ENCODE measurements around the gene RBFOX1. TPM values are rescaled to one million over a fixed set of nuclear protein-coding genes. Genes with fewer than 3 reads are reported as not detected.

RBFOX1 gene
- total RNA-seq, 1 donor from 2014 or later, result not detected

- TF ChIP-seq CTCF (IDR thresholded peaks at IDR 0.05), result no peak
- intact Hi-C loops (cut with DNase I), result no loop called here
- H3K36me3 ChIP-seq, result no peaks in the 10 kb centered on the region
Measured at GRCh38 chr16:7374614-7375174, 42.0 kb downstream of the RBFOX1 start.

GRCh38 chr16:7376227-7376626, 43.6 kb downstream of the RBFOX1 start:
- no peak for TF ChIP-seq CTCF (IDR thresholded peaks at IDR 0.05)
- Histone ChIP-seq H3K27me3 (no peaks in the 10 kb centered on the region), H3K4me3 (no peak overlapping the region), H3K27ac (no peak overlapping the region), H3K9me3 (no peaks in the 10 kb centered on the region), H3K4me1 (no peaks in the 10 kb centered on the region), H3K36me3 (no peaks in the 10 kb centered on the region)
- intact Hi-C loops (cut with DNase I), result no loop called here
- no peak for DNase-seq (ENCODE audit: low spot score in 2 of 2)

More at GRCh38 chr16:7374614-7375174, 42.0 kb downstream of the RBFOX1 start:
- no peaks in the 10 kb centered on the region for H3K9me3 ChIP-seq
- H3K27ac ChIP-seq, result no peak overlapping the region
- H3K27me3 ChIP-seq, result no peaks in the 10 kb centered on the region
- no peaks in the 10 kb centered on the region for H3K4me1 ChIP-seq
- no peak overlapping the region for H3K4me3 ChIP-seq
- DNase-seq (ENCODE audit: low spot score in 2 of 2), result no peak

GRCh38 chr16:7377231-7377630, 44.6 kb downstream of the RBFOX1 start:
- intact Hi-C loops (cut with DNase I), result no loop called here
- no peaks in the 10 kb centered on the region for H3K36me3 ChIP-seq
- no peak overlapping the region for H3K4me3 ChIP-seq
- H3K4me1 ChIP-seq, result no peaks in the 10 kb centered on the region
- H3K9me3 ChIP-seq, result no peaks in the 10 kb centered on the region
- no peaks in the 10 kb centered on the region for H3K27me3 ChIP-seq
- no peak for TF ChIP-seq CTCF (IDR thresholded peaks at IDR 0.05)
- DNase-seq (ENCODE audit: low spot score in 2 of 2), result no peak
- H3K27ac ChIP-seq, result no peak overlapping the region

GRCh38 chr16:7378024-7378695, 45.5 kb downstream of the RBFOX1 start:
- intact Hi-C loops (cut with DNase I), result no loop called here
- Histone ChIP-seq H3K4me3 (no peak overlapping the region), H3K36me3 (no peaks in the 10 kb centered on the region), H3K27me3 (no peaks in the 10 kb centered on the region), H3K27ac (no peak overlapping the region), H3K9me3 (no peaks in the 10 kb centered on the region), H3K4me1 (no peaks in the 10 kb centered on the region)
- no peak for TF ChIP-seq CTCF (IDR thresholded peaks at IDR 0.05)
- DNase-seq (ENCODE audit: low spot score in 2 of 2), result no peak

- Histone ChIP-seq H3K27ac (no peak overlapping the region), H3K36me3 (no peaks in the 10 kb centered on the region), H3K4me1 (no peaks in the 10 kb centered on the region), H3K4me3 (no peak overlapping the region), H3K9me3 (no peaks in the 10 kb centered on the region), H3K27me3 (no peaks in the 10 kb centered on the region)
- no peak for TF ChIP-seq CTCF (IDR thresholded peaks at IDR 0.05)
- intact Hi-C loops (cut with DNase I), result no loop called here
- no peak for DNase-seq (ENCODE audit: low spot score in 2 of 2)
Measured at GRCh38 chr16:7380441-7380840, 47.8 kb downstream of the RBFOX1 start.
